Measurements from ENCODE around the gene NPW.

NPW gene

GRCh38 chr16:1984347-1985225 lies 35.0 kb upstream of the NPW start:
- FAIRE-seq: no peak

- FAIRE-seq: no peak
These were observed 34.0 kb upstream of the NPW start for GRCh38 chr16:1985466-1986150.

- FAIRE-seq: no peak
These were observed 32.4 kb upstream of the NPW start for GRCh38 chr16:1987198-1987597.

GRCh38 chr16:1989209-1990100 lies 30.1 kb upstream of the NPW start, which contains the start of gene SYNGR3:
Gene SYNGR3 (plus strand): TSS chr16:1989970. CDS start chr16:1990103, 133 bp downstream.
- FAIRE-seq: no peak

- no peak for FAIRE-seq
These were observed 29.6 kb upstream of the NPW start for GRCh38 chr16:1990101-1990350.

- FAIRE-seq: no peak
These were observed 29.0 kb upstream of the NPW start for GRCh38 chr16:1990351-1991134.

GRCh38 chr16:1991135-1991551 lies 28.4 kb upstream of the NPW start:
- no peak for FAIRE-seq

GRCh38 chr16:1991588-1991947 lies 28.0 kb upstream of the NPW start:
- FAIRE-seq: no peak

GRCh38 chr16:1991948-1992703 lies 27.5 kb upstream of the NPW start:
- no peak for FAIRE-seq

GRCh38 chr16:1992704-1993317 lies 26.8 kb upstream of the NPW start:
- FAIRE-seq: no peak

- peak; percentile 27 for FAIRE-seq
These were observed 25.9 kb upstream of the NPW start for GRCh38 chr16:1993731-1994131.

- no peak for FAIRE-seq
These were observed 21.9 kb upstream of the NPW start for GRCh38 chr16:1997494-1998359.

- no peak for FAIRE-seq
These were observed 21.2 kb upstream of the NPW start for GRCh38 chr16:1998360-1998835.

- no peak for FAIRE-seq
These were observed 20.5 kb upstream of the NPW start for GRCh38 chr16:1998852-1999801.

GRCh38 chr16:1999866-2000514 lies 19.6 kb upstream of the NPW start:
- no peak for FAIRE-seq

- no peak for FAIRE-seq
These were observed 18.6 kb upstream of the NPW start for GRCh38 chr16:2001035-2001434.

GRCh38 chr16:2001456-2002355 lies 17.9 kb upstream of the NPW start:
- no peak for FAIRE-seq
